Islet precursor cell (in vitro differentiated cells): ENCODE data around the gene NR2F6.
A peak's percentile ranks its signal among the peaks of the same experiment; 100 is the strongest.
"Not testable (repeated sequence)": the region's sequence is repeated elsewhere in the genome, so short reads cannot be mapped to it uniquely, and the experiment has no call there.

Source experiments
- DNase-seq: peaks from one replicate; pipeline ENCODE4 v3.0.0-alpha.2; 2018

NR2F6 gene

GRCh38 chr19:17245535-17245984 is at the start of gene NR2F6:
Gene NR2F6 (minus strand): TSS chr19:17245919. CDS start chr19:17245220, 699 bp downstream.
- no peak for DNase-seq

GRCh38 chr19:17294051-17294891 is 48.6 kb upstream of the NR2F6 start:
- DNase-seq = peak; percentile 88

DNA sequence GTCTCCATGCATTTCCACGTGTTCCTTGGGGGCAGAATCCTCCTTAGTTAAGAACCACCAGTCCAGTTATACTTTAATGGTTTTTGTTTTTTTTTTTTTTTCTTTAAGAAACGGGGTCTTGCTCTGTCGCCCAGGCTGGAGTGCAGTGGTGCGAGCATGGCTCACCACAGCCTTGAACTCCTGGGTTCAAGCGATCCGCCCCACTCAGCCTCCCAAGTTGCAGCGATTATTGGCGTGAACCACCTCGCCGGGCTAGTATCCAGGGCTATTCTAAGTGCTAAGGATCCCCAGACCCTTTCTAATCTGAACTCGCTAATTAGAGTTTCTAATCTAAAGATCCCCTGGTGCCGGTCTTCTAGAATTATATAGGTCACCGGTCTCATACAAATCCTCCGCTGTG is 47.9 kb upstream of the NR2F6 start:
- no peak for DNase-seq

- peak; percentile 97 for DNase-seq
Measured at GRCh38 chr19:17292301-17293074, 46.8 kb upstream of the NR2F6 start.

- peak; percentile 93 for DNase-seq
Measured at GRCh38 chr19:17289489-17289888, 43.8 kb upstream of the NR2F6 start.

DNA sequence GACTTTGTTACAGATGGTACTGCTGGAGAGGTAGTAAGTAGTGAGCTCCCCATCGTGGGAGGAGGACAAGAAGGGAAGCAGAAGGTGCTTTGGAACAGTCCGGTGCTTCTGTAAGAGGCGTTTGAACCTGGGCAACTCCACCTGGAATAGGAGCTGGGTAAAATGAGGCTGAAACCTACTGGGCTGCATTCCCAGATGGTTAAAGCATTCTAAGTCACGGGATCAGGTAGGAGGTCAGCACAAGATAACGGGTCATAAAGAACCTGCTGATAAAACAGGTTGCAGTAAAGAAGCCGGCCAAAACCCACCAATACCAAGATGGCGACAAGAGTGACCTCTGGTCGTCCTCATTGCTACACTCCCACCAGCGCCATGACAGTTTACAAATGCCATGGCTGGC is 41.0 kb upstream of the NR2F6 start:
- peak; percentile 40 for DNase-seq

GRCh38 chr19:17286263-17286662 is 40.5 kb upstream of the NR2F6 start:
- peak; percentile 43 for DNase-seq

- DNase-seq = peak; percentile 42
Measured at GRCh38 chr19:17285415-17286135, 39.9 kb upstream of the NR2F6 start.

DNA sequence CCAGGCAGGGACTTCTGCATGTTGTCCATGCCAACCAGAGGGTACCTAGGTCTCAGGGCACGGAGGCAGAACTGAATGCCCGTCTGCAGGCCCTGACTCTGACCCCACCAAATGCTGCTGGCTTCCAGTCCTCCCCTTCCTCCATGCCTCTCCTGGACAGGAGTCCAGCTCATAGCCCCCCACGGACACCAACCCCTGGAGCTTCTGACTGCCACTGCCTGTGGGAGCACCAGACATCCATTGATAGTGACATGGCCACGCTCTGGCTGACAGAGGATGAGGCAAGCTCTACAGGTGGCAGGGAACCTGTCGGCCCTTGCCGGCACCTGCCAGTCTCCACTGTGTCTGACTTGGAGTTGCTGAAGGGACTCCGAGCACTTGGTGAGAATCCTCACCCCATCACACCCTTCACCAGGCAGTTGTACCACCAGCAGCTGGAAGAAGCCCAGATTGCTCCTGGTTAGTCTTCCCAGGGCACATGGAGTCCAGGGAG is 37.8 kb upstream of the NR2F6 start:
- DNase-seq = peak; percentile 45

- peak; percentile 96 for DNase-seq
Measured at GRCh38 chr19:17282488-17283125, 36.9 kb upstream of the NR2F6 start.

- DNase-seq = peak; percentile 69
Measured at GRCh38 chr19:17281391-17282304, 35.9 kb upstream of the NR2F6 start, which contains the start of gene ANKLE1. Gene ANKLE1 (plus strand): TSS chr19:17281901. CDS start chr19:17281921, 20 bp downstream.

- DNase-seq = no peak
Measured at GRCh38 chr19:17279436-17279835, 33.7 kb upstream of the NR2F6 start.

DNA sequence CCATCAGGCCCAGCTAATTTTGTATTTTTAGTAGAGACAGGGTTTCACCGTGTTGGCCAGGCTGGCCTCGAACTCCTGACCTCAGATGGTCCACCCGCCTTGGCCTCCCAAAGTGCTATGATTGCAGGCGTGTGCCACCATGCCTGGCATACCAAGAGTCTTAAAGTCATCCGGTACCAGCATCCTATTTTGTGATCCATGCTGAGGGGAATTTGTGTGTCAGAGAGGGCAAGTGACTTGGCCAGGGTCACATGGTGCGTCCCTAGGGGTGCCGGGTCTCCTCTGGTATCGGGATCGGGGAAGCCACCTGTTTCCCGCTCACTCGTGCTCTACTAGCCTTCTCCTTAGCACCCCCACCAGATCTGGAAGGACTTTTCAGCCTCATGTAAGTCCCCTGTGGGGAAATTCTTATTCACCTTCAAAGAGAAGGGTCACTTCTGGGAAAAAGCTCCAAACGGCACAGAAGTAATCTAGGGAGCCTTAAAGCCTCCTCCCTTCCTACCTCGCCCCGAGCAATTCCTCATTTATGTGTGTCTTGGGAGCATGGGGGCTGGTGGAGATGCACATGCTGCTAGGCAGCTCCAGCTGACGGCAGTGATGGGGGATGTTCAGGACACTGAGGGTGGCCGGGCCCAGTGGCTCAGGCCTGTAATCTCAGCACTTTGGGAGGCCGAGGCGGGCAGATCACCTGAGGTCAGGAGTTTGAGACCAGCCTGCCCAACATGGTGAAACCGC is 29.9 kb upstream of the NR2F6 start:
- DNase-seq = no peak

DNA sequence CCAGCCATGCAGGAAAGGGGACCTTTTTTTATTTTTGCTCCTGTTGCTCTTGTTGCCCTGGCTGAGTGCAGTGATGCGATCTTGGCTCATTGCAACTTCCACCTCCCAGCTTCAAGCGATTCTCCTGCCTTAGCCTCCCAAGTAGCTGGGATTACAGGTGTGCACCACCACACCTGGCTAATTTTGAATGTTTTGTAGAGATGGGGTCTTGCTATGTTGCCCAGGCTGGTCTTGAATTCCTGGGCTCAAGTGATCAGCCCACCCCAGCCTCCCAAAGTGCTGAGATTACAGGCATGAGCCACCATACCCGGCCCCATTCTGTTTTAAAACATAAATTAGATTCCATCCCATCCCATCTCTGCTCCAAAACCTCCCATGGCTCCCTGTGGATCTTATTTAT is 29.2 kb upstream of the NR2F6 start:
- not testable (repeated sequence) for DNase-seq

DNA sequence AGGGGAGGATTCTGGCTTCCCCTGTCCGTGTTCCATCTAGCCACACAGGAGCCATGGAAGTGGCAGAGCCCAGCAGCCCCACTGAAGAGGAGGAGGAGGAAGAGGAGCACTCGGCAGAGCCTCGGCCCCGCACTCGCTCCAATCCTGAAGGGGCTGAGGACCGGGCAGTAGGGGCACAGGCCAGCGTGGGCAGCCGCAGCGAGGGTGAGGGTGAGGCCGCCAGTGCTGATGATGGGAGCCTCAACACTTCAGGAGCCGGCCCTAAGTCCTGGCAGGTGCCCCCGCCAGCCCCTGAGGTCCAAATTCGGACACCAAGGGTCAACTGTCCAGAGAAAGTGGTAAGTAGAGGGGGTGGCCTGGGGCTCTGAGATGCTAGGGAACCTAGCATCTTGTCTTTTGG is 23.0 kb upstream of the NR2F6 start:
- DNase-seq = no peak

- peak; percentile 99 for DNase-seq
Measured at GRCh38 chr19:17266975-17267788, 21.5 kb upstream of the NR2F6 start, which contains the start of gene BABAM1. Gene BABAM1 (plus strand): TSS chr19:17267443. CDS start chr19:17268807, 1,364 bp downstream.

- DNase-seq = no peak
Measured at GRCh38 chr19:17266589-17266974, 20.9 kb upstream of the NR2F6 start.

DNA sequence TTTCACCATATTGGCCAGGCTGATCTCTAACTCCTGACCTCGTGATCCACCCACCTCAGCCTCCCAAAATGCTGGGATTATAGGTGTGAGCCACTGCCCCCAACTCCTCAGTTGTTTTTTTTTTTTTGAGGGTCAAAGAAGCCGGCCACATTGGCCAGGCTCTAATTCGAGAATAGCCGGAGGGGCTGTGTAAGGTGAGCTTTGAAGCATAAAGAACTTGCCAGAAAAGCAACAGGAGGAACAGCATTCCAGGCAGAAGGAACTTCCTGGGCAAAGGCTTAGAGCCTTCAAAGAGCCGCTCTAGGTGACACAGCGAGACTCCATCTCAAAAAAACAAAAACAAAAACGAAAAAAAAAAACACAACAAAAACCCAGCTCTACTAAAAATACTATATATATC is 20.3 kb upstream of the NR2F6 start:
- DNase-seq = peak; percentile 77

GRCh38 chr19:17264641-17264979 is 18.9 kb upstream of the NR2F6 start, which contains the start of gene USHBP1:
Gene USHBP1 (minus strand): TSS chr19:17264745. CDS start chr19:17264299, 446 bp downstream.
- no peak for DNase-seq
